A549 (cell line): ENCODE results near the gene SRA1. TPM values are rescaled to one million over a fixed set of nuclear protein-coding genes. Genes with fewer than 3 reads are reported as not detected.
"Not testable (repeated sequence)": the region's sequence is repeated elsewhere in the genome, so short reads cannot be mapped to it uniquely, and the experiment has no call there.

ENCODE experiments used
- ATAC-seq, 2 experiments: fragments of 200-7000 bp in 1 of 2; fragments of >200 bp in 1 of 2; cut with Nextera tagmentation in 1 of 2; cut with Tn5 transposase in 1 of 2; 3 replicates each; pipeline versions ENCODE4 v1.8.0 to v1.9.1; 2018 to 2020; ENCODE audit warnings: mild to moderate bottlenecking in 1 of 2, moderate library complexity in 1 of 2
- CTCF ChIA-PET: fragments of 300-600 bp; sonication (Branson Sonifier 250); formaldehyde crosslinking; extraction: SDS; loops from one replicate; lab custom pipeline; 2021; ENCODE audit warnings: antibody characterized with exemption, inconsistent platforms; lab: Yijun Ruan, JAX
- POLR2A ChIA-PET: fragments of 350-600 bp; formaldehyde crosslinking; extraction: SDS; loops from one replicate; lab custom pipeline; 2021; ENCODE audit warnings: antibody characterized with exemption, inconsistent platforms; lab: Yijun Ruan, JAX
- DNase-seq, 2 experiments: peaks; one replicate each; pipeline versions ENCODE4 v3.0.0 to v3.0.0-alpha.2; 2011 to 2016; ENCODE audit warnings: low read depth in 1 of 2, low spot score in 1 of 2
- FAIRE-seq: peaks from 2 replicates; lab custom pipeline; 2011; peaks lifted over from hg19 to GRCh38; lab: Jason Lieb, UNC
- H3K27ac ChIP-seq, 2 experiments: fragments of >200 bp; sonication (Bioruptor Twin); formaldehyde crosslinking; 3 replicates each; pipeline ENCODE4 v1.5.1; 2016 to 2017
- H3K4me1 ChIP-seq: fragments of >200 bp; sonication (Bioruptor Twin); formaldehyde crosslinking; 3 replicates; pipeline ENCODE4 v1.6.1; 2016
- H3K4me2 ChIP-seq: fragments of >200 bp; sonication (Bioruptor Twin); formaldehyde crosslinking; 3 replicates; pipeline ENCODE4 v1.6.1; 2016
- H3K4me3 ChIP-seq: fragments of >200 bp; sonication (Bioruptor Twin); formaldehyde crosslinking; 3 replicates; pipeline ENCODE4 v1.5.1; 2016
- H3K9me3 ChIP-seq: fragments of >200 bp; sonication (Bioruptor Twin); formaldehyde crosslinking; 3 replicates; pipeline ENCODE4 v1.6.1; 2016
- BHLHE40 ChIP-seq: IDR thresholded peaks from 2 replicates; pipeline ENCODE4 v1.6.1; 2012; ENCODE audit warnings: low read depth, low read length, inconsistent platforms
- CBX2 ChIP-seq: fragments of 200-600 bp; sonication (generic); IDR thresholded peaks from 2 replicates; pipeline ENCODE4 v1.6.1; 2016; ENCODE audit warnings: low read depth, mild to moderate bottlenecking, borderline replicate concordance
- E2F6 ChIP-seq: IDR thresholded peaks from 2 replicates; pipeline ENCODE4 v1.6.1; 2012; ENCODE audit warnings: low read depth, borderline replicate concordance
- EHMT2 ChIP-seq: fragments of 200-600 bp; sonication (generic); IDR thresholded peaks from 2 replicates; pipeline ENCODE4 v1.6.1; 2016; ENCODE audit warnings: antibody characterized with exemption, low read depth, mild to moderate bottlenecking, moderate library complexity
- ELK1 ChIP-seq: fragments of 150-350 bp; IDR thresholded peaks from 2 replicates; pipeline ENCODE4 v1.6.1; 2014; ENCODE audit warnings: low read depth, mild to moderate bottlenecking, low read length
- FOSB ChIP-seq: fragments of 250-450 bp; sonication (Bioruptor Pico); IDR thresholded peaks from 2 replicates; pipeline ENCODE4 v1.5.0; 2020; ENCODE audit warnings: mild to moderate bottlenecking, moderate library complexity
- HEYL ChIP-seq: fragments of 250-450 bp; sonication (Bioruptor Pico); IDR thresholded peaks from 2 replicates; pipeline ENCODE4 v1.8.0; 2021; ENCODE audit warnings: mild to moderate bottlenecking, moderate library complexity
- HMGXB4 ChIP-seq: fragments of 250-450 bp; sonication (Bioruptor Pico); IDR thresholded peaks from 2 replicates; pipeline ENCODE4 v1.5.0; 2021; ENCODE audit warnings: mild to moderate bottlenecking, moderate library complexity, borderline replicate concordance
- HOXA7 ChIP-seq: fragments of 250-450 bp; sonication (Bioruptor Pico); IDR thresholded peaks from 2 replicates; pipeline ENCODE4 v1.5.0; 2020; ENCODE audit warnings: mild to moderate bottlenecking, moderate library complexity
- JUN ChIP-seq, 2 experiments: fragments of >200 bp; sonication (Bioruptor Twin); formaldehyde crosslinking; IDR thresholded peaks; 2 replicates in 1 of 2; 3 replicates in 1 of 2; pipeline ENCODE4 v1.6.1; 2016 to 2017
- KDM1A ChIP-seq: fragments of 200-600 bp; sonication (generic); IDR thresholded peaks from 2 replicates; pipeline ENCODE4 v1.6.1; 2016; ENCODE audit warnings: low read depth, mild to moderate bottlenecking
- KDM5A ChIP-seq: fragments of 200-600 bp; sonication (generic); IDR thresholded peaks from 2 replicates; pipeline ENCODE4 v1.6.1; 2016; ENCODE audit warnings: antibody characterized with exemption, mild to moderate bottlenecking
- MAZ ChIP-seq: fragments of 150-350 bp; IDR thresholded peaks from 2 replicates; pipeline ENCODE4 v1.6.1; 2014; ENCODE audit warnings: antibody characterized with exemption, low read depth, low read length, borderline replicate concordance
- PHF8 ChIP-seq: fragments of 200-600 bp; sonication (generic); IDR thresholded peaks from 2 replicates; pipeline ENCODE4 v1.6.1; 2016; ENCODE audit warnings: low read depth, mild to moderate bottlenecking, antibody characterized with exemption, moderate library complexity, borderline replicate concordance
- SMC3 ChIP-seq: fragments of >200 bp; sonication (Bioruptor Twin); formaldehyde crosslinking; IDR thresholded peaks from 3 replicates; pipeline ENCODE4 v1.6.1; 2018; ENCODE audit warnings: inconsistent platforms
- TFCP2L1 ChIP-seq: fragments of 250-450 bp; sonication (Bioruptor Pico); IDR thresholded peaks from 2 replicates; pipeline ENCODE4 v1.5.0; 2021; ENCODE audit warnings: mild to moderate bottlenecking
- ZC3H11A ChIP-seq: fragments of 450-650 bp; IDR thresholded peaks from 2 replicates; pipeline ENCODE4 v1.6.1; 2014; ENCODE audit warnings: antibody characterized with exemption, mild to moderate bottlenecking
- WGBS: methylation state at CpG from one replicate; pipeline ENCODE4 v1.1.6; 2017; ENCODE audit errors: missing lambda C conversion rate; 5-methylcytosine and 5-hydroxymethylcytosine counted together
- polyA plus RNA-seq, 4 experiments: library from polyadenylated mRNA; depleted of rRNA in 3 of 4; stranded (reverse); fragments of >200 nt; fragmentation: RNase III in 1 of 4; extraction: RNeasy Plus Mini Kit Qiagen cat#74134 plus additional on column Dnase treatment in 1 of 4; gene quantifications; 2 replicates in 3 of 4; 3 replicates in 1 of 4; pipeline ENCODE4 v1.2.3, GENCODE V29; 2011 to 2017
- TF ChIP-seq, protein P1 (sequence below): fragments of >200 bp; sonication (Bioruptor Twin); formaldehyde crosslinking; IDR thresholded peaks from 3 replicates; pipeline ENCODE4 v1.5.1; 2016
- TF ChIP-seq, protein P2 (sequence below): fragments of 250-450 bp; sonication (Bioruptor Pico); IDR thresholded peaks from 2 replicates; pipeline ENCODE4 v1.5.0; 2020; ENCODE audit warnings: low read depth, mild to moderate bottlenecking, moderate library complexity
- TF ChIP-seq, protein P3 (sequence below): fragments of >200 bp; sonication (Bioruptor Twin); formaldehyde crosslinking; IDR thresholded peaks from 3 replicates; pipeline ENCODE4 v1.6.1; 2016
- TF ChIP-seq, protein P4 (sequence below): IDR thresholded peaks from 2 replicates; pipeline ENCODE4 v1.6.1; 2012

The SRA1 gene
- polyA plus RNA-seq, 2 of the 4 experiments (the other 2 are of a cell fraction), result 28.6 to 50.8 TPM

GRCh38 chr5:140603734-140604133, 46.5 kb upstream of the SRA1 start:
- FAIRE-seq (no peak), ATAC-seq (no peak), DNase-seq (no peak)
- Histone ChIP-seq H3K27ac (no peak overlapping the region), H3K9me3 (no peaks in the 10 kb centered on the region), H3K4me1 (0 out of 3 replicates have a peak, but pooled peaks cover 4% of the 10 kb centered on the region), H3K4me3 (no peak overlapping the region), H3K4me2 (no peak overlapping the region)
- ChIA-PET POLR2A (no interaction called here), CTCF (no interaction called here)
- WGBS, result 72% methylated on average over 2 of the region's 2 CpGs
- TF ChIP-seq JUN (IDR thresholded peaks at IDR 0.05) (no peak), KDM1A (no peak), BHLHE40 (no peak), EHMT2 (no peak), TFCP2L1 (CRISPR knock-in tag) (no peak), ELK1 (no peak), KDM5A (no peak)
- TF ChIP-seq, protein P1, sequence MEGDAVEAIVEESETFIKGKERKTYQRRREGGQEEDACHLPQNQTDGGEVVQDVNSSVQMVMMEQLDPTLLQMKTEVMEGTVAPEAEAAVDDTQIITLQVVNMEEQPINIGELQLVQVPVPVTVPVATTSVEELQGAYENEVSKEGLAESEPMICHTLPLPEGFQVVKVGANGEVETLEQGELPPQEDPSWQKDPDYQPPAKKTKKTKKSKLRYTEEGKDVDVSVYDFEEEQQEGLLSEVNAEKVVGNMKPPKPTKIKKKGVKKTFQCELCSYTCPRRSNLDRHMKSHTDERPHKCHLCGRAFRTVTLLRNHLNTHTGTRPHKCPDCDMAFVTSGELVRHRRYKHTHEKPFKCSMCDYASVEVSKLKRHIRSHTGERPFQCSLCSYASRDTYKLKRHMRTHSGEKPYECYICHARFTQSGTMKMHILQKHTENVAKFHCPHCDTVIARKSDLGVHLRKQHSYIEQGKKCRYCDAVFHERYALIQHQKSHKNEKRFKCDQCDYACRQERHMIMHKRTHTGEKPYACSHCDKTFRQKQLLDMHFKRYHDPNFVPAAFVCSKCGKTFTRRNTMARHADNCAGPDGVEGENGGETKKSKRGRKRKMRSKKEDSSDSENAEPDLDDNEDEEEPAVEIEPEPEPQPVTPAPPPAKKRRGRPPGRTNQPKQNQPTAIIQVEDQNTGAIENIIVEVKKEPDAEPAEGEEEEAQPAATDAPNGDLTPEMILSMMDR, result no peak

- POLR2A ChIA-PET, CTCF ChIA-PET, FAIRE-seq, H3K4me3 ChIP-seq, DNase-seq, H3K4me1 ChIP-seq, H3K27ac ChIP-seq, H3K9me3 ChIP-seq, ATAC-seq, H3K4me2 ChIP-seq: not testable (repeated sequence)
- WGBS, result 85% methylated on average over 4 of the region's 4 CpGs
Observed at GRCh38 chr5:140603446-140603698, 46.1 kb upstream of the SRA1 start.

- 0 out of 3 replicates have a peak, but pooled peaks cover 3% of the 10 kb centered on the region for H3K4me1 ChIP-seq
- no peak for TF ChIP-seq KDM5A
- TF ChIP-seq E2F6, result no peak
- no peak for TF ChIP-seq SMC3
- TF ChIP-seq CBX2, result no peak
- TF ChIP-seq, protein P2, sequence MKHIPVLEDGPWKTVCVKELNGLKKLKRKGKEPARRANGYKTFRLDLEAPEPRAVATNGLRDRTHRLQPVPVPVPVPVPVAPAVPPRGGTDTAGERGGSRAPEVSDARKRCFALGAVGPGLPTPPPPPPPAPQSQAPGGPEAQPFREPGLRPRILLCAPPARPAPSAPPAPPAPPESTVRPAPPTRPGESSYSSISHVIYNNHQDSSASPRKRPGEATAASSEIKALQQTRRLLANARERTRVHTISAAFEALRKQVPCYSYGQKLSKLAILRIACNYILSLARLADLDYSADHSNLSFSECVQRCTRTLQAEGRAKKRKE (CRISPR knock-in tag), result no peak
- no peak for TF ChIP-seq FOSB
- TF ChIP-seq KDM1A, result no peak
- no peak for TF ChIP-seq HMGXB4
- no peak for TF ChIP-seq HEYL (CRISPR knock-in tag)
- no peak for TF ChIP-seq PHF8
- TF ChIP-seq, protein P3, sequence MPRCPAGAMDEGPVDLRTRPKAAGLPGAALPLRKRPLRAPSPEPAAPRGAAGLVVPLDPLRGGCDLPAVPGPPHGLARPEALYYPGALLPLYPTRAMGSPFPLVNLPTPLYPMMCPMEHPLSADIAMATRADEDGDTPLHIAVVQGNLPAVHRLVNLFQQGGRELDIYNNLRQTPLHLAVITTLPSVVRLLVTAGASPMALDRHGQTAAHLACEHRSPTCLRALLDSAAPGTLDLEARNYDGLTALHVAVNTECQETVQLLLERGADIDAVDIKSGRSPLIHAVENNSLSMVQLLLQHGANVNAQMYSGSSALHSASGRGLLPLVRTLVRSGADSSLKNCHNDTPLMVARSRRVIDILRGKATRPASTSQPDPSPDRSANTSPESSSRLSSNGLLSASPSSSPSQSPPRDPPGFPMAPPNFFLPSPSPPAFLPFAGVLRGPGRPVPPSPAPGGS, result no peak
- TF ChIP-seq, protein P4, sequence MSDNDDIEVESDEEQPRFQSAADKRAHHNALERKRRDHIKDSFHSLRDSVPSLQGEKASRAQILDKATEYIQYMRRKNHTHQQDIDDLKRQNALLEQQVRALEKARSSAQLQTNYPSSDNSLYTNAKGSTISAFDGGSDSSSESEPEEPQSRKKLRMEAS, result no peak
- no peak for TF ChIP-seq JUN (IDR thresholded peaks at IDR 0.05)
- no peak for TF ChIP-seq HOXA7
- no peak for TF ChIP-seq MAZ
- TF ChIP-seq ZC3H11A, result no peak
- no peak for TF ChIP-seq ELK1
- no peak for TF ChIP-seq TFCP2L1 (CRISPR knock-in tag)
- ChIA-PET CTCF (no interaction called here), POLR2A (no interaction called here)
- WGBS, result 53% methylated on average over 4 of the region's 4 CpGs
- no peak overlapping the region for H3K4me3 ChIP-seq
- no peak for DNase-seq
- H3K9me3 ChIP-seq, result no peaks in the 10 kb centered on the region
- H3K27ac ChIP-seq, result no peak overlapping the region
- ATAC-seq, result no peak
- FAIRE-seq, result no peak
- H3K4me2 ChIP-seq, result no peak overlapping the region
Observed at GRCh38 chr5:140602147-140602546, 44.9 kb upstream of the SRA1 start.
